GM18870 (cell line): ENCODE measurements around the gene RWDD2A.
A peak's percentile ranks its signal among the peaks of the same experiment; 100 is the strongest.

Experiments
- ATAC-seq: cut with Tn5 transposase; IDR thresholded peaks from one replicate; pipeline ENCODE4 v1.9.1; 2021; ENCODE audit warnings: moderate library complexity; ENCODE audit not compliant: unreplicated experiment

The RWDD2A gene

GRCh38 chr6:83198486-83199172, 5.5 kb downstream of the RWDD2A start:
- ATAC-seq = no peak

GRCh38 chr6:83199173-83199862, 6.2 kb downstream of the RWDD2A start:
- no peak for ATAC-seq

GRCh38 chr6:83199863-83200225, 6.7 kb downstream of the RWDD2A start:
- ATAC-seq = no peak

DNA sequence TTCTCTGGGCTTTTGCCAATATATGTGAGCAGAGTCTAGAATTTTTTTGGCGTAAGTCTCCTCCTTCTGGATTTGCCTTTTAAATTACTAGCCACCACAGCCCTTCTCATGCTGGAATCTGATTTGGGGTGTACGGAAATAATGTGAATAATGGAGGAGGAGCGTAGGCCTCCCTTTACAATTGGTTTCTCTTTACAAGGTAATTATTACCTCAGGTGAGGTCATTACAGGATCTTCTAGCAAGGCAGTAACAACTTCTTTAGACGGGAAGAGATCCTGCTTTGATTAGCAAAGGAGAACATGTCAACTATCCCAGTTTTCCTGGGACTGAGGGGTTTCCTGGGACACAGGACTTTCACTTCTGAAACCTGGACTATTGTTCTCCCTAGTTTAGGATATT, 8.9 kb downstream of the RWDD2A start:
- ATAC-seq = no peak

GRCh38 chr6:83215131-83216047, 22.2 kb downstream of the RWDD2A start:
- ATAC-seq = peak; percentile 99

GRCh38 chr6:83216806-83217205, 23.6 kb downstream of the RWDD2A start:
- ATAC-seq = no peak

GRCh38 chr6:83218646-83219045, 25.5 kb downstream of the RWDD2A start:
- no peak for ATAC-seq

GRCh38 chr6:83220121-83220520, 27.0 kb downstream of the RWDD2A start:
- ATAC-seq = no peak

- no peak for ATAC-seq
Observed at GRCh38 chr6:83221276-83221675, 28.1 kb downstream of the RWDD2A start.

DNA sequence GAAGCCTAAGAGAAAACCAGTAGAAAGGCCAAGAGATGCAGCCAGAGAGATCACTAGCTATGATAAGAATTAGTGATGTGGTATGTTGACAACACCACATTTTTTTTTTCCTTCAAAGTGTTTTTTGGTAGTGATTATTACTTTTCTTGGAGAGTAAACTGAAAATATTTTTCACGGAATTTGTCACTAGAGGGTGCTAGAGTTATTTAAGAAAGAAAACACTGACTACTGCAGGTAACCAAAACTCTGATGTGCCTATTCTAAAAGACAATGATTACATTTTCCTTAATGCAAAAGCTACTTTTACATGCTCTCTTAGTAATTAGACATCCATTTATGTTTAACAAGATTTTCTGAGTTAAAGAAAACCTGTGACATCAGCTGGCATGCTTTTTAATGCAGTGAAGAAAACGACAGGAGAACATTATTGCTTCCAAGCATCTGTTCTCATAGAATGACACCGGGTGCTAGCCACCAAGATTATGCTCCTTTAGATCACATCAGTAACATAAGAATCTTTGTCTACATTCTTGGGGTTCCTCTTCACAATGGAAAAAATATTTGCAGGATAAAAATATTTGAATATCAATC, 28.8 kb downstream of the RWDD2A start:
- ATAC-seq = peak; percentile 54

DNA sequence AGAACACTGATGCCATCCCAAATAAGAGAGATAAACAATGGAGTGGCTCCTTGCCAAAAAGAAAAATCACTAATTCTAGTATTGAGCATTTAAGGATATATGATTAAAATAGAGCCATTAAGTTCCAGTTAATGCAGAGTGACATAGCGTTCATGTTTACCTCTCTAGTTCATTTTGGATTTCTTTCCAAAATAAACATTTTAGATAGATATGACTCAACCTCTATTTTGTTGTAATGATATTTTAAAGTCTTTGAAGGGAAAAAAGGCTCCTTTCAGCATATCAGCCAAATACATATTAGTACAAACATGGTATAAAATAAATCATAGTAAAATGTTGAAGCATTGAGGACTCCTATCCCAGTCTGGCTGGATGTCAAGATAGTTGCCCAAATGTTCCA, 33.4 kb downstream of the RWDD2A start:
- no peak for ATAC-seq

- no peak for ATAC-seq
Observed at GRCh38 chr6:83231146-83231545, 38.0 kb downstream of the RWDD2A start.

DNA sequence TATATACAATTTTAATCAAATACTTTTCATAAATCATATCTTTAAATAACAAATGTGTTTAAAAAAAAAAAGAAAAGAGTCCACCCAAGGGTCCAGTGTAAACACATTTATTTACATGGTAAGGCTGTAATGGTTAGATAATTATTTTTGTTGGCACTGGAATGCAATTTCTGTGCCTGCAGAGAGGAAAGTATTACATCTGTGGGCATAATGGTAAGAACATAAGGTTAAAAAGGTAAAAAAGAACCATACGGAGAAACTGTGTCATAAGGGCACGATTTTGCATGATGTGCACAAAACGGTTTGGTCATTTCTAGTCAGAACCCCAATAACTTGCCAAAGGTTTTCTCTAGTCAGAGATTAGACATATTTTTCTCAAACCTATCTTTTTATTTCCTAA, 54.3 kb downstream of the RWDD2A start:
- no peak for ATAC-seq
